A549 (cell line): ENCODE results near the gene VDAC2.

ENCODE experiments used
- CBX8 ChIP-seq: fragments of 200-600 bp; sonication (generic); IDR thresholded peaks from 2 replicates; pipeline ENCODE4 v1.6.1; 2016
- CEBPB ChIP-seq, 2 experiments: fragments of >200 bp in 1 of 2; sonication (Bioruptor Twin) in 1 of 2; formaldehyde crosslinking in 1 of 2; IDR thresholded peaks; 2 replicates each; pipeline ENCODE4 v1.6.1; 2012 to 2016
- GATA3 ChIP-seq: IDR thresholded peaks from 2 replicates; pipeline ENCODE4 v1.6.1; 2012; ENCODE audit warnings: borderline replicate concordance
- HOXB13 ChIP-seq: fragments of 250-450 bp; sonication (Bioruptor Pico); IDR thresholded peaks from 2 replicates; pipeline ENCODE4 v1.5.0; 2020; ENCODE audit warnings: low read depth, mild to moderate bottlenecking, moderate library complexity
- MAFK ChIP-seq: fragments of 450-650 bp; IDR thresholded peaks from 2 replicates; pipeline ENCODE4 v1.6.1; 2014; ENCODE audit not compliant: partially characterized antibody
- MYC ChIP-seq: IDR thresholded peaks from 2 replicates; pipeline ENCODE4 v1.6.1; 2012; ENCODE audit warnings: mild to moderate bottlenecking, inconsistent platforms, low read length, improper control_type of control experiment, borderline replicate concordance
- NFE2L2 ChIP-seq: fragments of 150-350 bp; conservative IDR thresholded peaks from 2 replicates; pipeline ENCODE4 v1.6.1; 2014; ENCODE audit warnings: low read length
- POLR2A ChIP-seq: IDR thresholded peaks from 2 replicates; pipeline ENCODE4 v1.6.1; 2012; ENCODE audit warnings: mild to moderate bottlenecking, low read length
- RARB ChIP-seq: fragments of 250-450 bp; sonication (Bioruptor Pico); IDR thresholded peaks from 2 replicates; pipeline ENCODE4 v1.8.0; 2021; ENCODE audit warnings: mild to moderate bottlenecking, moderate library complexity
- ZC3H11A ChIP-seq: fragments of 450-650 bp; IDR thresholded peaks from 2 replicates; pipeline ENCODE4 v1.6.1; 2014; ENCODE audit warnings: antibody characterized with exemption, mild to moderate bottlenecking
- TF ChIP-seq, protein P1 (sequence below): fragments of >200 bp; sonication (Bioruptor Twin); formaldehyde crosslinking; IDR thresholded peaks from 3 replicates; pipeline ENCODE4 v1.5.1; 2016
- TF ChIP-seq, protein P2 (sequence below): fragments of 200-600 bp; sonication (generic); IDR thresholded peaks from 2 replicates; pipeline ENCODE4 v1.6.1; 2016; ENCODE audit warnings: antibody characterized with exemption, mild to moderate bottlenecking, moderate library complexity
- TF ChIP-seq, protein P3 (sequence below): IDR thresholded peaks from 2 replicates; pipeline ENCODE4 v1.6.1; 2012
- TF ChIP-seq, protein P4 (sequence below): IDR thresholded peaks from 2 replicates; pipeline ENCODE4 v1.6.1; 2012; ENCODE audit warnings: low read depth, borderline replicate concordance

DNA sequence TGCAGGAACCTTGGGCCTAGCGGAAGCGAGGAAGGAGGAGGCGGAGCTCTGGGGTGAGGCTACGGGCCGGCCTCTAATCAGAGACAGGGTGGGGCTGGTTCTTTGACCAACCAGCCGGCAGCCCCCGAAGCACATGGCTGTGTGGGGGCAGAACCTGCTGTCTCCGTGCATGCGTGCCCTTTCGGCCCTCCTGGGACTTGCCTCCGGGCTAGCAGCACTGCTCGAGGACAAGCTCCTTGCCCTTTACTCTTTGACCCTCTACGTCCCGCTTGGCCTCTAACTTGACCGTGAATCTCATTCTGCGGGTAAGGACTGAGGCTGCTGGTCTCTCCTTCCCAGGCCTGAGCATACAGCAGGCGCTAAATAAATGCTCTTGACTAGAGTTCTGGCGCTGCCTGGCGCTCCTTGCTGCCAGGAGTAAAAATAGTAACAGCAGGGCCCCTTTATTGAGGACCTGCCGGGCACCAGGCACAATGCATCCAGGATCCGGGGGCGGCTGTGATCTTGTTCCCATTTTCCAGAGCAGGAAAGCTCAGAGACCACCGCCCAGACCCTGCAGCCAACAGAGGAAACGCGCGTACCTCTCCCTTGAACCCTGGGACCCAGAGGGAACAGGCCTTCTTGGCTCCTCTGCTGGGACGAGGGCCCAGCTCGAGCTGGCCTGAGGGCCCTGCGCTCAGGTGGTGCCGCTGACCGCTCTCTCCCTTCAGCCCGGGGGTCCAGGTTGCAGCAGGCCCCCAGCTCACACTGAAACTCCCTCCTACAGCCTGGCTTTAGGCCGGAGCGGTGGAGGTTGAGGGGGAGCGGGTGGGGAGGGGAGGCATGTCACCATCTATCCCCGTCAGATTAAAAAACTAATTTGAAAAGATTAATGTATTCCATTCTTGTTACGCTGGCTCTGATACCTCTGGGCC, 27.8 kb downstream of the VDAC2 start:
- TF ChIP-seq, protein P1, sequence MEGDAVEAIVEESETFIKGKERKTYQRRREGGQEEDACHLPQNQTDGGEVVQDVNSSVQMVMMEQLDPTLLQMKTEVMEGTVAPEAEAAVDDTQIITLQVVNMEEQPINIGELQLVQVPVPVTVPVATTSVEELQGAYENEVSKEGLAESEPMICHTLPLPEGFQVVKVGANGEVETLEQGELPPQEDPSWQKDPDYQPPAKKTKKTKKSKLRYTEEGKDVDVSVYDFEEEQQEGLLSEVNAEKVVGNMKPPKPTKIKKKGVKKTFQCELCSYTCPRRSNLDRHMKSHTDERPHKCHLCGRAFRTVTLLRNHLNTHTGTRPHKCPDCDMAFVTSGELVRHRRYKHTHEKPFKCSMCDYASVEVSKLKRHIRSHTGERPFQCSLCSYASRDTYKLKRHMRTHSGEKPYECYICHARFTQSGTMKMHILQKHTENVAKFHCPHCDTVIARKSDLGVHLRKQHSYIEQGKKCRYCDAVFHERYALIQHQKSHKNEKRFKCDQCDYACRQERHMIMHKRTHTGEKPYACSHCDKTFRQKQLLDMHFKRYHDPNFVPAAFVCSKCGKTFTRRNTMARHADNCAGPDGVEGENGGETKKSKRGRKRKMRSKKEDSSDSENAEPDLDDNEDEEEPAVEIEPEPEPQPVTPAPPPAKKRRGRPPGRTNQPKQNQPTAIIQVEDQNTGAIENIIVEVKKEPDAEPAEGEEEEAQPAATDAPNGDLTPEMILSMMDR: no peak
- TF ChIP-seq NFE2L2 (no peak), HOXB13 (CRISPR knock-in tag) (no peak), POLR2A (no peak), ZC3H11A (no peak), RARB (no peak), CBX8 (no peak), GATA3 (no peak), CEBPB (IDR thresholded peaks at IDR 0.05) (no peak), MAFK (no peak), MYC (no peak)
- TF ChIP-seq, protein P2, sequence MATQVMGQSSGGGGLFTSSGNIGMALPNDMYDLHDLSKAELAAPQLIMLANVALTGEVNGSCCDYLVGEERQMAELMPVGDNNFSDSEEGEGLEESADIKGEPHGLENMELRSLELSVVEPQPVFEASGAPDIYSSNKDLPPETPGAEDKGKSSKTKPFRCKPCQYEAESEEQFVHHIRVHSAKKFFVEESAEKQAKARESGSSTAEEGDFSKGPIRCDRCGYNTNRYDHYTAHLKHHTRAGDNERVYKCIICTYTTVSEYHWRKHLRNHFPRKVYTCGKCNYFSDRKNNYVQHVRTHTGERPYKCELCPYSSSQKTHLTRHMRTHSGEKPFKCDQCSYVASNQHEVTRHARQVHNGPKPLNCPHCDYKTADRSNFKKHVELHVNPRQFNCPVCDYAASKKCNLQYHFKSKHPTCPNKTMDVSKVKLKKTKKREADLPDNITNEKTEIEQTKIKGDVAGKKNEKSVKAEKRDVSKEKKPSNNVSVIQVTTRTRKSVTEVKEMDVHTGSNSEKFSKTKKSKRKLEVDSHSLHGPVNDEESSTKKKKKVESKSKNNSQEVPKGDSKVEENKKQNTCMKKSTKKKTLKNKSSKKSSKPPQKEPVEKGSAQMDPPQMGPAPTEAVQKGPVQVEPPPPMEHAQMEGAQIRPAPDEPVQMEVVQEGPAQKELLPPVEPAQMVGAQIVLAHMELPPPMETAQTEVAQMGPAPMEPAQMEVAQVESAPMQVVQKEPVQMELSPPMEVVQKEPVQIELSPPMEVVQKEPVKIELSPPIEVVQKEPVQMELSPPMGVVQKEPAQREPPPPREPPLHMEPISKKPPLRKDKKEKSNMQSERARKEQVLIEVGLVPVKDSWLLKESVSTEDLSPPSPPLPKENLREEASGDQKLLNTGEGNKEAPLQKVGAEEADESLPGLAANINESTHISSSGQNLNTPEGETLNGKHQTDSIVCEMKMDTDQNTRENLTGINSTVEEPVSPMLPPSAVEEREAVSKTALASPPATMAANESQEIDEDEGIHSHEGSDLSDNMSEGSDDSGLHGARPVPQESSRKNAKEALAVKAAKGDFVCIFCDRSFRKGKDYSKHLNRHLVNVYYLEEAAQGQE: no peak
- TF ChIP-seq, protein P3, sequence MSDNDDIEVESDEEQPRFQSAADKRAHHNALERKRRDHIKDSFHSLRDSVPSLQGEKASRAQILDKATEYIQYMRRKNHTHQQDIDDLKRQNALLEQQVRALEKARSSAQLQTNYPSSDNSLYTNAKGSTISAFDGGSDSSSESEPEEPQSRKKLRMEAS: no peak
- TF ChIP-seq, protein P4, sequence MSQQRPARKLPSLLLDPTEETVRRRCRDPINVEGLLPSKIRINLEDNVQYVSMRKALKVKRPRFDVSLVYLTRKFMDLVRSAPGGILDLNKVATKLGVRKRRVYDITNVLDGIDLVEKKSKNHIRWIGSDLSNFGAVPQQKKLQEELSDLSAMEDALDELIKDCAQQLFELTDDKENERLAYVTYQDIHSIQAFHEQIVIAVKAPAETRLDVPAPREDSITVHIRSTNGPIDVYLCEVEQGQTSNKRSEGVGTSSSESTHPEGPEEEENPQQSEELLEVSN: no peak
